GM12891 (cell line): Measurements from ENCODE around the gene ERP44.

Experiments used
- POLR2A ChIP-seq: IDR thresholded peaks from 2 replicates; pipeline ENCODE4 v1.6.1; 2011; ENCODE audit warnings: low read depth, low read length, control low read depth
- POLR2AphosphoS5 ChIP-seq: IDR thresholded peaks from 2 replicates; pipeline ENCODE4 v1.6.1; 2011; ENCODE audit warnings: low read depth, low read length, control low read depth
- SPI1 ChIP-seq: IDR thresholded peaks from 2 replicates; pipeline ENCODE4 v1.6.1; 2011; ENCODE audit warnings: low read depth, low read length, control low read depth
- TAF1 ChIP-seq: IDR thresholded peaks from 2 replicates; pipeline ENCODE4 v1.6.1; 2011; ENCODE audit warnings: low read depth, low read length, control low read depth

DNA sequence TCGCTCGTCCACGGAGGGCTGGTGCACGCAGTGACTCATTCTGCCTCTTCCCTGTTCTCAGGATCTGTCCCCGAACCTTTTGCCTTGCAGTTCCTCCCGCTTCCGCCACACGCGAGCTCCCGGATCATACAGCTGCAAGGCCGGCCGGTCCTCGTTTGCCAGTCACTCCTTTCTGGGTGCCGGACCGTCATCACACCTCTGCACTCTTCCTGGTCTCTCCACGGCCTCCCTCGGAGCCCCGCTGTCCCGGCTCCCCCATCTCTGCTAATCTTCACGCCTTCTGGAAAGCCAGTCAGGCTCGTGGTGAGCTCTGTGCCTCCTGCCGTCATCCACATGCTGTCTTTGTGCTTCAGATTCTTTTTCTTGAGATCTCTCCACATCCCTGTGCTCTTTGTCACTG, 100.5 kb downstream of the ERP44 start:
- TF ChIP-seq SPI1 (no peak), POLR2AphosphoS5 (no peak), TAF1 (no peak), POLR2A (no peak)
